H9 (cell line): ENCODE measurements around the gene MSMP. TPM values are rescaled to one million over a fixed set of nuclear protein-coding genes. Genes with fewer than 3 reads are reported as not detected.

Experiments
- DNase-seq: peaks from one replicate; pipeline ENCODE4 v3.0.0-alpha.2; 2017
- H2AFZ ChIP-seq: one replicate; pipeline ENCODE4 v1.6.1; 2013; ENCODE audit warnings: mild to moderate bottlenecking, low read length, control low read depth, moderate library complexity
- H2AK5ac ChIP-seq: 2 replicates; pipeline ENCODE4 v1.6.1; 2013; ENCODE audit warnings: low read length, control low read depth, mixed read lengths; ENCODE audit not compliant: insufficient read length
- H2BK120ac ChIP-seq: one replicate; pipeline ENCODE4 v1.6.1; 2013; ENCODE audit warnings: low read depth, mild to moderate bottlenecking, low read length, control low read depth, inconsistent platforms; ENCODE audit not compliant: poor library complexity, severe bottlenecking
- H2BK12ac ChIP-seq: 2 replicates; pipeline ENCODE4 v1.6.1; 2013; ENCODE audit warnings: low read length, control low read depth, mixed read lengths, low read depth; ENCODE audit not compliant: insufficient read length
- H2BK15ac ChIP-seq: 2 replicates; pipeline ENCODE4 v1.6.1; 2013; ENCODE audit warnings: low read depth, low read length, control low read depth
- H2BK20ac ChIP-seq: one replicate; pipeline ENCODE4 v1.6.1; 2013; ENCODE audit warnings: low read depth, mild to moderate bottlenecking, low read length, control low read depth, inconsistent platforms; ENCODE audit not compliant: poor library complexity, severe bottlenecking
- H2BK5ac ChIP-seq: 2 replicates; pipeline ENCODE4 v1.6.1; 2013; ENCODE audit warnings: low read length, control low read depth, mixed read lengths; ENCODE audit not compliant: insufficient read length
- H3K14ac ChIP-seq: 2 replicates; pipeline ENCODE4 v1.6.1; 2013; ENCODE audit warnings: low read length, control low read depth; ENCODE audit not compliant: insufficient read depth
- H3K18ac ChIP-seq: 2 replicates; pipeline ENCODE4 v1.6.1; 2013; ENCODE audit warnings: low read depth, mild to moderate bottlenecking, mixed read lengths, low read length, control low read depth; ENCODE audit not compliant: insufficient read length
- H3K23ac ChIP-seq: 2 replicates; pipeline ENCODE4 v1.6.1; 2013; ENCODE audit warnings: low read length, control low read depth, mixed read lengths, low read depth; ENCODE audit not compliant: insufficient read length
- H3K23me2 ChIP-seq: 2 replicates; pipeline ENCODE4 v1.6.1; 2013; ENCODE audit warnings: low read depth, mild to moderate bottlenecking, mixed read lengths, low read length, control low read depth; ENCODE audit not compliant: insufficient read length, poor library complexity, severe bottlenecking
- H3K27ac ChIP-seq: 2 replicates; pipeline ENCODE4 v1.5.1; 2013; ENCODE audit warnings: low read length, control low read depth, mixed read lengths, low read depth; ENCODE audit not compliant: insufficient read length
- H3K27me3 ChIP-seq: 2 replicates; pipeline ENCODE4 v1.6.1; 2013; ENCODE audit warnings: low read length, control low read depth, inconsistent platforms; ENCODE audit not compliant: insufficient read depth
- H3K4ac ChIP-seq: 2 replicates; pipeline ENCODE4 v1.6.1; 2013; ENCODE audit warnings: low read depth, mild to moderate bottlenecking, control low read depth, inconsistent platforms, low read length, moderate library complexity
- H3K4me1 ChIP-seq: 2 replicates; pipeline ENCODE4 v1.6.1; 2013; ENCODE audit warnings: low read length, control low read depth, inconsistent platforms; ENCODE audit not compliant: insufficient read depth
- H3K4me2 ChIP-seq: 2 replicates; pipeline ENCODE4 v1.6.1; 2013; ENCODE audit warnings: low read length, control low read depth, mixed read lengths; ENCODE audit not compliant: insufficient read length, insufficient read depth
- H3K56ac ChIP-seq: 2 replicates; pipeline ENCODE4 v1.6.1; 2013; ENCODE audit warnings: low read depth, mild to moderate bottlenecking, mixed read lengths, low read length, control low read depth; ENCODE audit not compliant: insufficient read length
- H3K79me1 ChIP-seq: 2 replicates; pipeline ENCODE4 v1.6.1; 2013; ENCODE audit warnings: low read depth, mild to moderate bottlenecking, moderate library complexity, low read length, control low read depth, inconsistent platforms; ENCODE audit not compliant: insufficient read depth, poor library complexity, severe bottlenecking
- H3K79me2 ChIP-seq: 2 replicates; pipeline ENCODE4 v1.6.1; 2013; ENCODE audit warnings: low read length, control low read depth, inconsistent platforms; ENCODE audit not compliant: insufficient read depth
- H3K9ac ChIP-seq: 2 replicates; pipeline ENCODE4 v1.6.1; 2013; ENCODE audit warnings: low read length, control low read depth, mixed read lengths; ENCODE audit not compliant: insufficient read length; ENCODE audit errors: extremely low read depth
- H3K9me3 ChIP-seq: one replicate; pipeline ENCODE4 v1.6.1; 2013; ENCODE audit warnings: low read depth, low read length, inconsistent platforms; ENCODE audit not compliant: control insufficient read depth
- H3T11ph ChIP-seq: one replicate; pipeline ENCODE4 v1.6.1; 2013; ENCODE audit warnings: mild to moderate bottlenecking, low read length, control low read depth, inconsistent platforms
- H4K20me1 ChIP-seq: one replicate; pipeline ENCODE4 v1.6.1; 2013; ENCODE audit not compliant: control insufficient read depth, insufficient read length, insufficient read depth
- H4K5ac ChIP-seq: 2 replicates; pipeline ENCODE4 v1.6.1; 2013; ENCODE audit warnings: low read depth, mild to moderate bottlenecking, mixed read lengths, low read length, control low read depth; ENCODE audit not compliant: insufficient read length
- H4K8ac ChIP-seq: replicated peaks from 2 replicates; pipeline ENCODE4 v1.6.1; 2013; ENCODE audit warnings: low read length, control low read depth, mixed read lengths, low read depth; ENCODE audit not compliant: insufficient read length
- H4K91ac ChIP-seq: 2 replicates; pipeline ENCODE4 v1.6.1; 2013; ENCODE audit warnings: low read depth, mild to moderate bottlenecking, moderate library complexity, mixed read lengths, low read length, control low read depth; ENCODE audit not compliant: insufficient read length
- H3K27ac Mint-ChIP-seq, 3 experiments: 2 replicates in 2 of 3; 3 replicates in 1 of 3; pipeline ENCODE4 v1.8.0; 2020 to 2021; ENCODE audit warnings: mixed read lengths in 3 of 3, mild to moderate bottlenecking in 1 of 3, moderate library complexity in 1 of 3
- H3K27me3 Mint-ChIP-seq: 2 replicates; pipeline ENCODE4 v1.8.0; 2021; ENCODE audit warnings: low read depth, mild to moderate bottlenecking, moderate library complexity, mixed read lengths
- H3K36me3 Mint-ChIP-seq, 3 experiments: 2 replicates in 2 of 3; 3 replicates in 1 of 3; pipeline ENCODE4 v1.8.0; 2020 to 2021; ENCODE audit warnings: low read depth in 3 of 3, mixed read lengths in 3 of 3; ENCODE audit not compliant: insufficient read depth in 1 of 3
- H3K4me1 Mint-ChIP-seq, 2 experiments: 2 replicates each; pipeline ENCODE4 v1.8.0; 2020; ENCODE audit warnings: mixed read lengths in 2 of 2
- H3K4me3 Mint-ChIP-seq, 2 experiments: 2 replicates in 1 of 2; 3 replicates in 1 of 2; pipeline ENCODE4 v1.8.0; 2020 to 2021; ENCODE audit warnings: mild to moderate bottlenecking in 2 of 2, mixed read lengths in 2 of 2, moderate library complexity in 1 of 2
- H3K9me3 Mint-ChIP-seq, 2 experiments: 2 replicates in 1 of 2; 3 replicates in 1 of 2; pipeline ENCODE4 v1.8.0; 2020; ENCODE audit warnings: mild to moderate bottlenecking in 2 of 2, mixed read lengths in 2 of 2, moderate library complexity in 1 of 2
- WGBS: extraction: QIAGEN DNeasy Blood & Tissue Kit; methylation state at CpG from one replicate; pipeline ENCODE4 v1.1.7; 2013; ENCODE audit warnings: missing lambda C conversion rate, low lambda C conversion rate, mixed read lengths; ENCODE audit not compliant: insufficient read length; ENCODE audit errors: extremely low coverage; 5-methylcytosine and 5-hydroxymethylcytosine counted together
- total RNA-seq: library from RNA; stranded (reverse); gene quantifications from 2 replicates; pipeline ENCODE4 v1.2.1, GENCODE V29; 2021
- TF ChIP-seq, protein P1 (sequence below): fragments of 200-600 bp; sonication (generic); conservative IDR thresholded peaks from 3 replicates; pipeline ENCODE4 v1.8.0; 2021; ENCODE audit warnings: antibody characterized with exemption, mild to moderate bottlenecking

MSMP gene
- total RNA-seq, 1 experiment from 2014 or later = 0.83 TPM

GRCh38 chr9:35778496-35778895 is 24.4 kb upstream of the MSMP start:
- Histone ChIP-seq H2BK20ac (no peak overlapping the region), H3K27ac (no peak overlapping the region), H3K23ac (no peak overlapping the region), H4K5ac (no peak overlapping the region), H3K79me2 (no peaks in the 10 kb centered on the region), H2BK120ac (no peak overlapping the region), H4K8ac (no peak overlapping the region), H3K14ac (no peak overlapping the region), H3K9me3 (no peaks in the 10 kb centered on the region), H3K4ac (no peak overlapping the region), H3K23me2 (no peaks in the 10 kb centered on the region), H3K56ac (no peak overlapping the region), H4K91ac (no peak overlapping the region), H2BK5ac (no peak overlapping the region), H4K20me1 (no peaks in the 10 kb centered on the region), H3K4me1 (peaks cover 4% of the 10 kb centered on the region; the same call in 1 of the 2 replicates), H3K4me2 (no peak overlapping the region), H3K27me3 (no peaks in the 10 kb centered on the region), H3K9ac (no peak overlapping the region), H2BK12ac (no peak overlapping the region), H2BK15ac (no peak overlapping the region), H2AK5ac (no peak overlapping the region), H3T11ph (no peak overlapping the region), H3K79me1 (no peaks in the 10 kb centered on the region), H2AFZ (no peak overlapping the region), H3K18ac (no peak overlapping the region)
- Mint-ChIP-seq H3K4me3 (no peak overlapping the region), H3K27me3 (no peaks in the 10 kb centered on the region), H3K27ac (no peak overlapping the region), H3K4me1 (peaks cover 15 to 19% of the 10 kb centered on the region in 2 experiments), H3K36me3 (peaks cover 4 to 12% (median 4%) of the 10 kb centered on the region in 3 experiments; a peak in 6 of 7 replicates), H3K9me3 (no peaks in the 10 kb centered on the region)
- no peak for DNase-seq
- WGBS = no CpG with 5 or more reads among the region's 3 CpGs
- TF ChIP-seq, protein P1, sequence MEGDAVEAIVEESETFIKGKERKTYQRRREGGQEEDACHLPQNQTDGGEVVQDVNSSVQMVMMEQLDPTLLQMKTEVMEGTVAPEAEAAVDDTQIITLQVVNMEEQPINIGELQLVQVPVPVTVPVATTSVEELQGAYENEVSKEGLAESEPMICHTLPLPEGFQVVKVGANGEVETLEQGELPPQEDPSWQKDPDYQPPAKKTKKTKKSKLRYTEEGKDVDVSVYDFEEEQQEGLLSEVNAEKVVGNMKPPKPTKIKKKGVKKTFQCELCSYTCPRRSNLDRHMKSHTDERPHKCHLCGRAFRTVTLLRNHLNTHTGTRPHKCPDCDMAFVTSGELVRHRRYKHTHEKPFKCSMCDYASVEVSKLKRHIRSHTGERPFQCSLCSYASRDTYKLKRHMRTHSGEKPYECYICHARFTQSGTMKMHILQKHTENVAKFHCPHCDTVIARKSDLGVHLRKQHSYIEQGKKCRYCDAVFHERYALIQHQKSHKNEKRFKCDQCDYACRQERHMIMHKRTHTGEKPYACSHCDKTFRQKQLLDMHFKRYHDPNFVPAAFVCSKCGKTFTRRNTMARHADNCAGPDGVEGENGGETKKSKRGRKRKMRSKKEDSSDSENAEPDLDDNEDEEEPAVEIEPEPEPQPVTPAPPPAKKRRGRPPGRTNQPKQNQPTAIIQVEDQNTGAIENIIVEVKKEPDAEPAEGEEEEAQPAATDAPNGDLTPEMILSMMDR = no peak
